Hematopoietic multipotent progenitor cell treated with erythropoietin and hydrocortisone succinate and interleukin-3 and kit ligand, for 4 days (in vitro differentiated cells): ENCODE measurements around the gene DTNBP1.
A peak's percentile ranks its signal among the peaks of the same experiment; 100 is the strongest.
"Not testable (repeated sequence)": the region's sequence is repeated elsewhere in the genome, so short reads cannot be mapped to it uniquely, and the experiment has no call there.

Experiments used
- DNase-seq: peaks from one replicate; pipeline ENCODE4 v3.0.0-alpha.2; 2015

The DTNBP1 gene

DNA sequence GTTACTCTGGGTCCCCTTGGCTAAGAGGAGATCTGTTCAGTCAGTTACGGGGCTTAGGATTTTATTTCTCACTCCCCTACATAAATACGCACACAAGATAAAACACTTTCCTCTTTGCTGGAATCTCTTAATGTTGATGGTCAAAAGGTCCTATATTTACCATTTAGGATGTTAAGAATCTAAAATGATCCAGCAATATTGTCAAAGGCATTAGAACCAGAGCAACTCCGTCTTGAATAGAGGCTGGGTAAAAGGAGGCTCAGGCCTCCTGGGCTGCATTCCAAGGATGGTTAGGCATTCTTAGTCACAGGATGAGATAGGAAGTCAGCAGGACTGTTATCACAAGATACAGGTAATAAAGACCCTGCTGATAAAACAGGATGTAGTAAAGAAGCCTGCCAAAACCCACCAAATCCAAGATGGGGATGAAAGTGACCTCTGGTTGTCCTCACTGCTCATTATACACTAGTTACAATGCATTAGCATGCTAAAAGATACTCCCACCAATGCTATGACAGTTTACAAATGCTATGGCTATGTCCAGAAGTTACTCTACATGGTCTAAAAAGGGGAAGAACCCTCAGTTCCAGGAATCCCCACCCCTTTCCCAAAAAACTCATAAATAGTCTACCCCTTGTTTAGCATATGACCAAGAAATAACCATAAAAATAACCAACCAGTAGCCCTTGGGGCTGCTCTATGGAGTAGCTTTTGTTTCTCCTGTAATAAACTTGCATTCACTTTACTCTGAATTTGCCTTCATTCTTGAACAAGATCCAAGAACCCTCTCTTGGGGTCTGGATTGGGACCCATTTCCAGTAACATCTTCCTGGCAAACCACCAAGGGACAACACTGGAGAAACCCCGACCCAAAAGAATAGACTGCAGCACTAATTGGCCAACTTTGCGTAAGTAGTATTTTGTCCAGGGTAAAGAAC is 107.5 kb downstream of the DTNBP1 start:
- peak; percentile 47 for DNase-seq

- DNase-seq = no peak
These were observed 108.1 kb downstream of the DTNBP1 start for GRCh38 chr6:15554728-15555100.

DNA sequence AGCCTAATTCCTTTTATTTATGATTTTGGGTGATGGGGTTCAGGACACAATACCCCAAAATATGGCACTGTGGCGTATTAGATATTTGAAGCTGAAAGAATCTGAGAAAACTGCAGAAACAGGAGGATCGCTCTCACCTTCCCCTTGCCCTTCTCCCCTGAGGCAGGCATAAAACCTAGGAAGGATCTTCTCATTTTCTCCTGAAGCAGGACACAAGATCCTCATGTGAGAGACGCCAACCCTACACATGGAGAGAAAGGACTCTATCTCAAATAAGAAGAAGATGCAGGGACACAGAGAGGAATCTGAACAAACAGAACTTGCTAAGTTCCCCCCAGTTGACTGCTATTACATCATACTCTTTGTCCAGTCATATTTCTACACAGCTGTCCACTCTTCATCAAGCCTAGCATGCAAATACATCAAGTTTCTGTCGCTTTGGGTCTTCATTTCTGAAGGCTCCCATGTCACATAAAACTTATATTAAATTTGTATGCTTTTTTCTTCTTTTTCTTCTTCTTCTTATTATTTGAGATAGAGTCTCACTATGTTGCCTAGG is 109.0 kb downstream of the DTNBP1 start:
- no peak for DNase-seq

- DNase-seq = no peak
These were observed 109.8 kb downstream of the DTNBP1 start for GRCh38 chr6:15553031-15553430.

GRCh38 chr6:15551798-15552197 is 111.0 kb downstream of the DTNBP1 start:
- DNase-seq = peak; percentile 43

DNA sequence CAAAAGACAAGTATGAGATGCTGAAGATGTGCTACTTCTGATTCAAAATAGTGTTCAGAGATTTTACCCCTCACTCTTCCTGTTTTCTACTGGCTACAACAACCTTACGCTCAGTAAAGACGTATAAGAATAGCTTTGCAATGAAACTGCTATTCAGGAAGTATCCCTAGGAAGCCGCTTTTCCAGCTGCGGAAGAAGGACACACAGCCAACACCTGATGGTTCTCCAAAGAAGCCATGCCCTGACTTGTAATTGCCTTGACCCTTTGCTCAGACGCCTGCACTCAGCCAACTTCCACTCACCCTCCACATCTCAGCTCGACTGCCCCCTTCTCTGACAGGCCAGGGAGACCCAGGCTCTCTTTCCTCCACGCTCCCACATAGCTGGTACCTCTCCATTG is 111.6 kb downstream of the DTNBP1 start:
- DNase-seq = no peak

GRCh38 chr6:15550546-15551123 is 112.2 kb downstream of the DTNBP1 start:
- no peak for DNase-seq

- no peak for DNase-seq
These were observed 113.5 kb downstream of the DTNBP1 start for GRCh38 chr6:15549371-15549770.

GRCh38 chr6:15547400-15547799 is 115.4 kb downstream of the DTNBP1 start:
- no peak for DNase-seq

- DNase-seq = no peak
These were observed 116.2 kb downstream of the DTNBP1 start for GRCh38 chr6:15546591-15546990.

- DNase-seq = no peak
These were observed 118.4 kb downstream of the DTNBP1 start for GRCh38 chr6:15544321-15544900.

GRCh38 chr6:15543332-15543917 is 119.4 kb downstream of the DTNBP1 start:
- not testable (repeated sequence) for DNase-seq

DNA sequence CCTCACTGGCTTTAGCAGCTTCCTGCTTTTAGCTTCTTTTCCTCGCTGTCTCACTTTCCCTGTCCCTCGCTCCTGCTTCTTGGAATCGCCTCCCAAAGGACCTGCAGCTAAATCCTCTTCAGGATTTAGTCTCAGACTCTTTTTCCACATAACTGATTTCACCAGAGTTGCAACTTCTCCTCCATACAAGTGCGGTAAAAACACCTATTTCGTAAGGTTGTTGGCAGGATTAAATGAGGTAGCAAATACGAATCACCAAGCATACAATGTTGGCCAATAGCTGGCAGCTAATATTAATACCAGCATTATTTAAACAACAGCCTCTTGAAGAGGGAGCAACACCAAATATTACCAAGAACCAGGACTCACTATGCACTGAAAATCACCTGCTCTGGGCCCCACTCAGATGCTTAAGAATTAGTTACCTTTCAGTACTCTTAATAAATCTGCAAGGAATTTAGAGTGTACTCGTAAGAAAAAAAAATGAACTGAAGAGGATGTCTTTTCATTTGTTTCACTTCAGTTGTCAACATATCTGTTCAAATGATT is 123.0 kb downstream of the DTNBP1 start:
- no peak for DNase-seq

DNA sequence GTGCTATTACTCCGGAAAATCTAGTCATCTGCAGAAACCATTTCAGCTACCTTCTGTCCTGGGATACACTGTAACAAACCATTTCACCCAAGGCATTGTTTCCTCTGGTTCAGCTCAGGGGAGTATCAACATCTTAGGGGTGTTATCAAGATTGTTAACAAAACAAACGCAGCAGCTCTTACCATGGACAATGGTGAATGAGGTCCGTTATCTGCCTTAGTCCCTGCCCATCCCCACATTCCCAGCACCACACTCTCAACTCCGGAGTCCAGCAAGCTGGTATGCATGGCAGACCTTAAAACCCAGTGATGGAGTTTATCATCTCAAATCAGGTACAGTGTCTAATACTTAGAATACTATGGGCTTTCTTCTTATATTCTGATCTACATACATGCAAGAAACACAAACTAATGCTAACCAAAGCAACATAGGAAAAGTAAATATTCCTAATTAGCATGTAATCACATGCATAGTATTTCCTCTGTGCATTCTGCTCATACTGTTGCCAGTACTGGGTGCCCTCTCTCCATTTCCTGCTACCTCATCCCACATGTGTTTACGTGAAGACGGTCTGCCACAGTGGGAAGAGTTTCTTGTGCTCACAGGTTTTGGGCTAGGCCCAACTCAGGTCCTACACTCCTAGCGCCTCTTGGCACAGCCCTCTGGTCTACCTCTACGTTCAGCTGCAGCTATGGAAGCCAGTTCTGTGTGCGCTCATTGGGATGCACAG is 123.9 kb downstream of the DTNBP1 start:
- DNase-seq = no peak

DNA sequence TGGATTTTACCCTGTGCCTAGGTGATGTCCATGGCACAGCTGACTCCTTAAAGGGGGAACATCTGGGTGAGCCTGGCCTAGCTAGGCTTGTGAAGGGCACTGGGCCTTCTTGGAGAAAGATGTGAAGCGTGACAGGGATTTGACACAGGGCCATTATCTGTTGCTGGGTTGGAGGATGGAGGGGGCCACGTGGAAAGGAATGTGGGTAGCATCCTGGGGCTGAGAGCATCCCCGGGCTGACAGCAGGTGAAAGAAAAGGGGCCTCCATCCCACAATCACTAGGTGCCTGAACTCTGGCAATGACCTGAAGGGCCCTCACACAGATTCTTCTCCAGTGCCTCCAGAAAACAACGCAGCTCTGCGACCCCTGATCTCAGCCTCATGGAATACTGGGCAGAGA is 124.7 kb downstream of the DTNBP1 start:
- no peak for DNase-seq

DNA sequence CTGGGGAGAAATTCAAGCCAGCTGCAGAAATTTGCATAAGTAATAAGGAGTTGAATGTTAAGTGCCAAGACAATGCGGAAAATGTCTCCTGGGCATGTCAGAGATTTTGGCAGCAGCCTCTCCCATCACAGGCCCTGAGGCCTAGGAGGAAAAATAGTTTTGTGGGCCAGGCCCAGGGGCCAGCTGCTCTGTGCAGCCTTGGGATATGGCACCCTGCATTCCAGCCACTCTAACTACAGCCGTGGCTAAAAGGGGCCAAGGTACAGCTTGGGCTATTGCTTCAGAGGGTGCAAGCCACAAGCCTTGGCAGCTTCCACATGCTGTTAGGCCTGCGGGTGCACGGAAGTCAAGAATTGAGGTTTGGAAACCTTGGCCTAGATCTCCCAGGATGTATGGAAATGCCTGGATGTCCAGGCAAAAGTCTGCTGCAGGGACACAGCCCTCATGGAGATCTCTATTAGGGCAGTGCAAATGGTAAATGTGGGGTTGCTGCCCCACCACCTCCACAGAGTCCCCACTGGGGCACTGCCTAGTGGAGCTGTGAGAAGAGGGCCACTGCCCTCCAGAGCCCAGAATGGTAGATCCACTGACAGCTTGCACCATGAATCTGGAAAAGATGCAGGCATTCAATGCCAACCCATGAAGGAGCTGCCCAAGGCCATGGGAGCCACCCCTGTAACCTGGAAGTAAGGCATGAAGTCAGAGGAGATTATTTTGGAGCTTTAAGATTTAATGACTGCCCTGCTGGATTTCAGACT is 126.5 kb downstream of the DTNBP1 start:
- DNase-seq = no peak

GRCh38 chr6:15535495-15536197 is 127.2 kb downstream of the DTNBP1 start:
- DNase-seq = no peak

DNA sequence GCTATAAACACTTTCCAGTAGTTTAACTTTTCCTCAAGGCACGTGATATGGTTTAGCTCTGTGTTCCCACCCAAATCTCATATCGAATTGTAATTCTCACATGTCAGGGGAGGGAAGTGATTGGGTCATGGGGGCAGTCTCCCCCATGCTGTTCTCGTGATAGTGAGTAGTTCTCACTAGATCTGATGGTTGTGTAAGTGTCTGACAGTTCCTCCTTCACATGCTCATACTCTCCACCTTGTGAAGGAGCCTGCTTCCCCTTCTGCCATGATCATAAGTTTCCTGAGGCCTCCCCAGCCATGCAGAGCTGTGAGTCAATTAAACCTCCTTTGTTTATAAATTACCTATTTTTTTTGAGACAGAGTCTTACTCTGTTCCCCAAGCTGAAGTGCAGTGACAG is 127.9 kb downstream of the DTNBP1 start:
- peak; percentile 67 for DNase-seq

DNA sequence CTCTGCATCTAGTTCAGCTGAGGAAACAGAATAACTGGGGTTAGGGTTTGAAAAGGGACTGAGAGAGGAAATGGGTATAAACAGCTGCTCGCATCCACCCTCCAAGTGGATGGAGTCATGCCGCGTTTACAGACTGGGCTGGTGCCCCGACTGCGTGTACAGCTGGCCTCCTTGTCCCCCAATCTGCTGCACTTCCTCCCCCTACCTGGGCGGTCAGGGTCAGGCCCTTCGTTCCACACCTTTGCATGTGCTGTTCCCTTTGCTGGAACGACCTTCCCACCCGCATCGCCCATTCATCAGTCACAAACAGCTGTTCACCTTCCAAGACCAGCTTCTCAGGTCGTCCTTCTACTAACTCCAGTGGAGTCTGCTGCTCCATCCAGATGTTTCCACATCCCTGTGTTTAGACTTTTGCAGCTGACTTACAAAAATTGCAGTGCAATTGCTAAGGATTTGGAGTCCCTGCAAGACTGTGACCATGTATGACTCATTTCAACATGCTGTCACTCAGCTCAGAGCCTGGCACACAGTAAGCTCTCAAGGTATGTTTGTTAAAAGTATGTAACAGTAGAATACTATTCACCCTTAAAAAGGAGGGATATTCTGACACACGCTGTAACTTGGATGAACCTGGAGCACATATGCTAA is 129.3 kb downstream of the DTNBP1 start:
- DNase-seq = no peak

GRCh38 chr6:15531973-15532372 is 130.9 kb downstream of the DTNBP1 start:
- no peak for DNase-seq
